ENCODE measurements around the gene RUNDC3A.

DNA sequence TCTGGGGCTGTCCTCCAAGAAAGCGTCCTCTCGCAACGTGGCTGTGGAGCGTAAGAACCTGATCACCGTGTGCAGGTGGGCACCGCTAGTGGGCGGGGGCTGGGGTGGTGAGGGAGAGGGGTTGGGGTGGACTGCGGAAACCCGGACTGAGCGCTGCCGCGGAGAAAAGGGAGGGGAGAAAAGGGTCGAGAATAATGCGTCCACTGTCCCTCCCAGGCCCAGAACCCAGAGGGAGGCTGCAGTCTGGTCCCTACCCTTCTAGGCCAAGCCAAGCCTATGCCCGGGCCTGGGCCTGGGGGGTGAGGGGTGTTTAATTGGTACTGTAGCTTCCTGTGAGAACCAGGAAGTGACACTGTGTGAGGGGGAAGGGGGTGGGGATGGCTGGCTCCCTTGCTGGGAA, 464 bp downstream of the RUNDC3A start:
- TF ChIP-seq, protein P1, sequence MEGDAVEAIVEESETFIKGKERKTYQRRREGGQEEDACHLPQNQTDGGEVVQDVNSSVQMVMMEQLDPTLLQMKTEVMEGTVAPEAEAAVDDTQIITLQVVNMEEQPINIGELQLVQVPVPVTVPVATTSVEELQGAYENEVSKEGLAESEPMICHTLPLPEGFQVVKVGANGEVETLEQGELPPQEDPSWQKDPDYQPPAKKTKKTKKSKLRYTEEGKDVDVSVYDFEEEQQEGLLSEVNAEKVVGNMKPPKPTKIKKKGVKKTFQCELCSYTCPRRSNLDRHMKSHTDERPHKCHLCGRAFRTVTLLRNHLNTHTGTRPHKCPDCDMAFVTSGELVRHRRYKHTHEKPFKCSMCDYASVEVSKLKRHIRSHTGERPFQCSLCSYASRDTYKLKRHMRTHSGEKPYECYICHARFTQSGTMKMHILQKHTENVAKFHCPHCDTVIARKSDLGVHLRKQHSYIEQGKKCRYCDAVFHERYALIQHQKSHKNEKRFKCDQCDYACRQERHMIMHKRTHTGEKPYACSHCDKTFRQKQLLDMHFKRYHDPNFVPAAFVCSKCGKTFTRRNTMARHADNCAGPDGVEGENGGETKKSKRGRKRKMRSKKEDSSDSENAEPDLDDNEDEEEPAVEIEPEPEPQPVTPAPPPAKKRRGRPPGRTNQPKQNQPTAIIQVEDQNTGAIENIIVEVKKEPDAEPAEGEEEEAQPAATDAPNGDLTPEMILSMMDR (IDR thresholded peaks at IDR 0.05): no peak
- TF ChIP-seq POLR2A (IDR thresholded peaks at IDR 0.05; ENCODE audit: low read depth) (no peak), POLR2AphosphoS5 (IDR thresholded peaks at IDR 0.05) (no peak)
